AG04449 (cell line): ENCODE results near the gene GTF2F2.

Source experiments
- CTCF ChIA-PET: fragments of 350-600 bp; formaldehyde crosslinking; extraction: SDS; loops from one replicate; lab custom pipeline; 2021; ENCODE audit warnings: antibody characterized with exemption; lab: Yijun Ruan, JAX
- POLR2A ChIA-PET: fragments of 400-600, 350-600 bp; formaldehyde crosslinking; extraction: SDS; loops from one replicate; lab custom pipeline; 2020; ENCODE audit warnings: antibody characterized with exemption, inconsistent platforms; lab: Yijun Ruan, JAX
- DNase-seq: peaks from one replicate; pipeline ENCODE4 v3.0.0-alpha.2; 2010; ENCODE audit warnings: low read depth, low spot score
- H3K4me3 ChIP-seq: 2 replicates; pipeline ENCODE4 v1.5.1; 2011; ENCODE audit warnings: low read depth, mild to moderate bottlenecking, control low read depth, low read length
- CTCF ChIP-seq: IDR thresholded peaks from one replicate; pipeline ENCODE4 v1.5.1; 2011; ENCODE audit warnings: mild to moderate bottlenecking, moderate library complexity, low read length, control low read depth, inconsistent platforms; ENCODE audit not compliant: insufficient read depth; ENCODE audit errors: missing control alignments

Gene GTF2F2

GRCh38 chr13:45231305-45231704 is 111.0 kb downstream of the GTF2F2 start:
- ChIA-PET CTCF (interaction anchor here (1.2 to 1.5 kb wide), 2 partner anchors 8 to 13 kb away, joined by 3 to 4 read pairs; no protein-coding TSS in a partner anchor), POLR2A (no interaction called here)

GRCh38 chr13:45231722-45232121 is 111.4 kb downstream of the GTF2F2 start:
- no peak overlapping the region for H3K4me3 ChIP-seq
- CTCF ChIA-PET = interaction anchor here (1.5 kb wide), 1 partner anchor 9 kb away, joined by 4 read pairs; no protein-coding TSS in a partner anchor
- POLR2A ChIA-PET = no interaction called here
- no peak for TF ChIP-seq CTCF
- DNase-seq = no peak

More at GRCh38 chr13:45231305-45231704, 111.0 kb downstream of the GTF2F2 start:
- no peak for DNase-seq
- TF ChIP-seq CTCF = no peak
- no peak overlapping the region for H3K4me3 ChIP-seq

GRCh38 chr13:45232591-45232990 is 112.3 kb downstream of the GTF2F2 start:
- POLR2A ChIA-PET = no interaction called here

GRCh38 chr13:45238945-45239795 is 118.9 kb downstream of the GTF2F2 start:
- ChIA-PET POLR2A (interaction anchor here (0.6 to 1.1 kb wide), 2 partner anchors 32 to 235 kb away, joined by 3 to 4 read pairs; no protein-coding TSS in a partner anchor), CTCF (interaction anchor here (0.8 to 2.5 kb wide), 5 partner anchors 13 to 192 kb away, joined by 3 to 7 read pairs (median 4); no protein-coding TSS in a partner anchor)
- DNase-seq = no peak
- TF ChIP-seq CTCF = no peak
- no peak overlapping the region for H3K4me3 ChIP-seq

More at GRCh38 chr13:45232591-45232990, 112.3 kb downstream of the GTF2F2 start:
- H3K4me3 ChIP-seq = no peak overlapping the region
- no peak for DNase-seq
- CTCF ChIA-PET = interaction anchor here (1.5 kb wide), 1 partner anchor 10 kb away, joined by 4 read pairs; no protein-coding TSS in a partner anchor
- TF ChIP-seq CTCF = no peak

GRCh38 chr13:45240143-45240542 is 119.8 kb downstream of the GTF2F2 start:
- ChIA-PET POLR2A (interaction anchor here (0.6 to 1.1 kb wide), 2 partner anchors 33 to 236 kb away, joined by 3 to 4 read pairs; no protein-coding TSS in a partner anchor), CTCF (interaction anchor here (0.8 to 2.5 kb wide), 5 partner anchors 13 to 193 kb away, joined by 3 to 7 read pairs (median 4); no protein-coding TSS in a partner anchor)
- no peak for TF ChIP-seq CTCF

GRCh38 chr13:45242070-45242469 is 121.8 kb downstream of the GTF2F2 start:
- ChIA-PET CTCF (no interaction called here), POLR2A (no interaction called here)
- no peak for DNase-seq
- TF ChIP-seq CTCF = no peak
- H3K4me3 ChIP-seq = no peak overlapping the region

More at GRCh38 chr13:45240143-45240542, 119.8 kb downstream of the GTF2F2 start:
- no peak overlapping the region for H3K4me3 ChIP-seq
- DNase-seq = no peak
